Ovary (tissue), 3 donors: ENCODE measurements around the gene NFATC3.

Experiments
- CTCF ChIP-seq, 3 donors: fragments of 450-650 bp in 2 of 3; fragments of 200-600 bp in 1 of 3; IDR thresholded peaks; one replicate each; pipeline versions ENCODE4 v1.5.1 to v1.8.0; 2016 to 2022; ENCODE audit warnings: antibody characterized with exemption in 3 of 3, mild to moderate bottlenecking in 1 of 3
- POLR2A ChIP-seq: fragments of 450-650 bp; IDR thresholded peaks from one replicate; pipeline ENCODE4 v1.6.1; 2017; ENCODE audit warnings: antibody characterized with exemption, mild to moderate bottlenecking, moderate library complexity
- donor health status: DM: no; HTN: no; CAD: no.

- no peak for TF ChIP-seq CTCF (IDR thresholded peaks at IDR 0.05)
- TF ChIP-seq POLR2A = no peak
These were observed 5.4 kb downstream of the NFATC3 start for GRCh38 chr16:68090533-68090932.
